Nephron progenitor cell (in vitro differentiated cells): ENCODE data around the gene PINLYP.

ENCODE experiments used
- DNase-seq: peaks from one replicate; pipeline ENCODE4 v3.0.0; 2021
- H3K27ac Mint-ChIP-seq: 2 replicates; pipeline ENCODE4 v1.8.0; 2021; ENCODE audit warnings: mild to moderate bottlenecking, moderate library complexity, mixed read lengths
- H3K27me3 Mint-ChIP-seq: 2 replicates; pipeline ENCODE4 v1.8.0; 2021; ENCODE audit warnings: mild to moderate bottlenecking, low read depth, mixed read lengths; ENCODE audit not compliant: poor library complexity
- H3K36me3 Mint-ChIP-seq: 2 replicates; pipeline ENCODE4 v1.8.0; 2021; ENCODE audit warnings: low read depth, mixed read lengths
- H3K4me1 Mint-ChIP-seq: 2 replicates; pipeline ENCODE4 v1.8.0; 2021; ENCODE audit warnings: mixed read lengths
- H3K4me3 Mint-ChIP-seq: 2 replicates; pipeline ENCODE4 v1.8.0; 2021; ENCODE audit warnings: mild to moderate bottlenecking, moderate library complexity, mixed read lengths
- H3K9me3 Mint-ChIP-seq: 2 replicates; pipeline ENCODE4 v1.8.0; 2021; ENCODE audit warnings: mild to moderate bottlenecking, moderate library complexity, mixed read lengths
- TF ChIP-seq, protein P1 (sequence below): fragments of 200-600 bp; sonication (generic); IDR thresholded peaks from 2 replicates; pipeline ENCODE4 v1.5.0; 2021; ENCODE audit warnings: antibody characterized with exemption

PINLYP gene

DNA sequence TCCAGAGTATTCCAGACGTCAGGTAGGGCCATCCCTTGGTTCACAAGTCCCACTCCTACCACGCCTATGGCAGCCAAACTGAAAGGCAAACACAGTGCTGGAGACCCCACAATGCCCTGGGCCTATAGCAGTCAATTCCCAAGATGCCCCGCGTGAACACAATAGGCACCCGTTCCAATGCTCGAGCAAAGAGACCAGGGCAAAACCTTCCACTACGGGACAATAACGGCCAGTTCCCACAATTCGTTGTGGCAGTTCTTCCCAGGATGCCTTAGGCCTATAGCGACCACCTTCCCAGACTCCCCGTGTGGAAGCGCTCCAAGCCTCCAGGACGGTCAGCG lies 43.3 kb downstream of the PINLYP start:
- Mint-ChIP-seq H3K36me3 (peaks cover 30% of the 10 kb centered on the region), H3K27me3 (no peaks in the 10 kb centered on the region), H3K27ac (peak overlapping the region; percentile 97), H3K4me3 (peak overlapping the region; percentile 89), H3K9me3 (no peaks in the 10 kb centered on the region), H3K4me1 (peaks cover 52% of the 10 kb centered on the region)
- TF ChIP-seq, protein P1, sequence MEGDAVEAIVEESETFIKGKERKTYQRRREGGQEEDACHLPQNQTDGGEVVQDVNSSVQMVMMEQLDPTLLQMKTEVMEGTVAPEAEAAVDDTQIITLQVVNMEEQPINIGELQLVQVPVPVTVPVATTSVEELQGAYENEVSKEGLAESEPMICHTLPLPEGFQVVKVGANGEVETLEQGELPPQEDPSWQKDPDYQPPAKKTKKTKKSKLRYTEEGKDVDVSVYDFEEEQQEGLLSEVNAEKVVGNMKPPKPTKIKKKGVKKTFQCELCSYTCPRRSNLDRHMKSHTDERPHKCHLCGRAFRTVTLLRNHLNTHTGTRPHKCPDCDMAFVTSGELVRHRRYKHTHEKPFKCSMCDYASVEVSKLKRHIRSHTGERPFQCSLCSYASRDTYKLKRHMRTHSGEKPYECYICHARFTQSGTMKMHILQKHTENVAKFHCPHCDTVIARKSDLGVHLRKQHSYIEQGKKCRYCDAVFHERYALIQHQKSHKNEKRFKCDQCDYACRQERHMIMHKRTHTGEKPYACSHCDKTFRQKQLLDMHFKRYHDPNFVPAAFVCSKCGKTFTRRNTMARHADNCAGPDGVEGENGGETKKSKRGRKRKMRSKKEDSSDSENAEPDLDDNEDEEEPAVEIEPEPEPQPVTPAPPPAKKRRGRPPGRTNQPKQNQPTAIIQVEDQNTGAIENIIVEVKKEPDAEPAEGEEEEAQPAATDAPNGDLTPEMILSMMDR: no peak
- DNase-seq: no peak

GRCh38 chr19:43619262-43620060 lies 43.9 kb downstream of the PINLYP start, which contains the start of gene ZNF428:
Gene ZNF428 (minus strand): TSS chr19:43619629. CDS start chr19:43614304, 5,325 bp downstream.
- Mint-ChIP-seq H3K27me3 (no peaks in the 10 kb centered on the region), H3K4me1 (peaks cover 52% of the 10 kb centered on the region), H3K4me3 (peak within 1 kb of the TSS; percentile 89), H3K27ac (peak within 1 kb of the TSS; percentile 100), H3K36me3 (peaks cover 30% of the 10 kb centered on the region), H3K9me3 (no peaks in the 10 kb centered on the region)
- DNase-seq: peak; percentile 88
- TF ChIP-seq, protein P1: no peak

- TF ChIP-seq, protein P1: no peak
- peak overlapping the region; percentile 100 for H3K27ac Mint-ChIP-seq
- peak; percentile 89 for DNase-seq
- H3K27me3 Mint-ChIP-seq: no peaks in the 10 kb centered on the region
- peaks cover 48% of the 10 kb centered on the region for H3K4me1 Mint-ChIP-seq
- H3K9me3 Mint-ChIP-seq: no peaks in the 10 kb centered on the region
- peak overlapping the region; percentile 89 for H3K4me3 Mint-ChIP-seq
- H3K36me3 Mint-ChIP-seq: peaks cover 32% of the 10 kb centered on the region
Measured at GRCh38 chr19:43620061-43621001, 44.7 kb downstream of the PINLYP start.

DNA sequence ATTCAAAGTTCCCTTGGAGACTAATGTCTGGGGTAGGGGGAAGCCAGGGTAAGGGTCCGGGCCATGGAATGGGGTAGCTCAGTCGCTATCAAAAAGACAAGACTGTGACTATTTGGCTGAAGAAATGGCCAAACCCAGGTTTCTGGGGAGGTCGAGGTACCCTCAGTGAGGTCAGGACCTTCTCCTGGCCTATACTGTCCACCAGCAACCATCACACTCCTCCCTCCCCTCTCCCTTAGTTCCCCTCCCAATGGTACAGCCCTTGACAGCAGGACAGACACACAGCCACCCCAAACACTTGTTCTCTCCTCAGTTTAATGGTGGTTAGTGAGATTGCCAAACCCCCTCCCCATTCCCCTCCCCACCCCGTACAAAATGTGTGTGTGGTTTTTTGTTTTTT lies 46.5 kb downstream of the PINLYP start:
- peaks cover 43% of the 10 kb centered on the region for H3K36me3 Mint-ChIP-seq
- no peak for DNase-seq
- TF ChIP-seq, protein P1: no peak
- H3K9me3 Mint-ChIP-seq: no peaks in the 10 kb centered on the region
- no peaks in the 10 kb centered on the region for H3K27me3 Mint-ChIP-seq
- H3K27ac Mint-ChIP-seq: no peak overlapping the region
- peaks cover 36% of the 10 kb centered on the region for H3K4me1 Mint-ChIP-seq
- no peak overlapping the region for H3K4me3 Mint-ChIP-seq

- Mint-ChIP-seq H3K4me3 (no peak overlapping the region), H3K4me1 (peaks cover 42% of the 10 kb centered on the region), H3K36me3 (peaks cover 45% of the 10 kb centered on the region), H3K27me3 (no peaks in the 10 kb centered on the region), H3K9me3 (no peaks in the 10 kb centered on the region), H3K27ac (peak overlapping the region; percentile 68)
- TF ChIP-seq, protein P1: no peak
- no peak for DNase-seq
Measured at GRCh38 chr19:43622956-43623355, 47.4 kb downstream of the PINLYP start.
